Brain pericyte (primary cell): ENCODE data around the gene SPRR5.

Source experiments
- DNase-seq: peaks from one replicate; pipeline ENCODE4 v3.0.0-alpha.2; 2012; ENCODE audit warnings: low read depth, low spot score

Gene SPRR5

GRCh38 chr1:152946651-152947256 lies at the start of gene SPRR5:
Gene SPRR5, plus strand, starts transcription at chr1:152947206. Its CDS starts 1,349 bp downstream, at chr1:152948555.
- DNase-seq: no peak

GRCh38 chr1:152899027-152899426 lies 48.0 kb upstream of the SPRR5 start:
- no peak for DNase-seq

GRCh38 chr1:152899883-152900282 lies 47.1 kb upstream of the SPRR5 start:
- DNase-seq: no peak

- DNase-seq: no peak
These were observed 45.4 kb upstream of the SPRR5 start for GRCh38 chr1:152901631-152902030.

- DNase-seq: no peak
These were observed 44.4 kb upstream of the SPRR5 start for GRCh38 chr1:152902636-152903035.

GRCh38 chr1:152904688-152905440 lies 42.1 kb upstream of the SPRR5 start:
- DNase-seq: no peak

GRCh38 chr1:152906023-152906565 lies 40.9 kb upstream of the SPRR5 start:
- DNase-seq: no peak

- no peak for DNase-seq
These were observed 39.1 kb upstream of the SPRR5 start, which contains the start of gene IVL for GRCh38 chr1:152907686-152908601. Gene IVL, plus strand, starts transcription at chr1:152908546. Its CDS starts 1,252 bp downstream, at chr1:152909798.

- no peak for DNase-seq
These were observed 37.8 kb upstream of the SPRR5 start for GRCh38 chr1:152909206-152909605.

GRCh38 chr1:152912471-152912870 lies 34.5 kb upstream of the SPRR5 start:
- DNase-seq: no peak

GRCh38 chr1:152912900-152913299 lies 34.1 kb upstream of the SPRR5 start:
- no peak for DNase-seq

GRCh38 chr1:152917794-152918193 lies 29.2 kb upstream of the SPRR5 start:
- no peak for DNase-seq

- DNase-seq: no peak
These were observed 27.9 kb upstream of the SPRR5 start for GRCh38 chr1:152919071-152919470.

GRCh38 chr1:152924191-152924590 lies 22.8 kb upstream of the SPRR5 start:
- DNase-seq: no peak

GRCh38 chr1:152926091-152926490 lies 20.9 kb upstream of the SPRR5 start:
- no peak for DNase-seq

- DNase-seq: no peak
These were observed 18.3 kb upstream of the SPRR5 start for GRCh38 chr1:152928671-152929070.

GRCh38 chr1:152932170-152932811 lies 14.7 kb upstream of the SPRR5 start:
- DNase-seq: no peak

GRCh38 chr1:152933196-152933595 lies 13.8 kb upstream of the SPRR5 start:
- no peak for DNase-seq

GRCh38 chr1:152940614-152941013 lies 6.4 kb upstream of the SPRR5 start:
- DNase-seq: no peak

GRCh38 chr1:152941037-152941711 lies 5.8 kb upstream of the SPRR5 start:
- no peak for DNase-seq

GRCh38 chr1:152942161-152942560 lies 4.8 kb upstream of the SPRR5 start:
- DNase-seq: no peak
